K562 (cell line): ENCODE results near the gene UBE2QL1. TPM values are rescaled to one million over a fixed set of nuclear protein-coding genes. Genes with fewer than 3 reads are reported as not detected.
A peak's percentile ranks its signal among the peaks of the same experiment; 100 is the strongest.

Experiments
- ATAC-seq: fragments of 200-7000 bp; cut with Tn5 transposase; 3 replicates; pipeline ENCODE4 v1.9.1; 2020; ENCODE audit warnings: moderate library complexity
- BruUV-seq: library from RNA; stranded (reverse); fragments of 400-500 nt; replicated peaks from 2 replicates; lab custom pipeline; 2021; lab: Mats Ljungman, UMichigan
- CTCF ChIA-PET: fragments of 300-600 bp; formaldehyde crosslinking; extraction: SDS; loops from one replicate; lab custom pipeline; 2021; ENCODE audit warnings: low intra/inter-chr PET ratio; lab: Yijun Ruan, JAX
- POLR2A ChIA-PET: fragments of 300-600, 350-650 bp; sonication (Branson Sonifier 250); formaldehyde crosslinking; extraction: SDS; loops from one replicate; lab custom pipeline; 2021; ENCODE audit warnings: antibody characterized with exemption, inconsistent platforms; lab: Yijun Ruan, JAX
- DNase-seq, 4 experiments: peaks; one replicate each; pipeline versions ENCODE4 v3.0.0 to v3.0.0-alpha.2; 2011 to 2018; ENCODE audit warnings: low spot score in 3 of 4, mixed read lengths in 3 of 4; ENCODE audit errors: extremely low read depth in 1 of 4
- FAIRE-seq: peaks from 2 replicates; lab custom pipeline; 2011; peaks lifted over from hg19 to GRCh38; lab: Jason Lieb, UNC
- H2AFZ ChIP-seq: 2 replicates; pipeline ENCODE4 v1.6.0; 2011; ENCODE audit warnings: low read depth, low read length, control low read depth, inconsistent platforms
- H3K27ac ChIP-seq: fragments of 200-600 bp; 3 replicates; pipeline ENCODE4 v1.8.0; 2011; ENCODE audit warnings: low read depth, mild to moderate bottlenecking, control low read depth, inconsistent platforms, low read length, moderate library complexity, mixed read lengths; ENCODE audit errors: extremely low read depth
- H3K27me3 ChIP-seq, 2 experiments: fragments of 300-600 bp in 1 of 2; 2 replicates in 1 of 2; 3 replicates in 1 of 2; pipeline versions ENCODE4 v1.6.0 to v1.8.0; 2011; ENCODE audit warnings: inconsistent platforms in 2 of 2, low read length in 2 of 2, mild to moderate bottlenecking in 1 of 2, mixed read lengths in 1 of 2, moderate library complexity in 1 of 2; ENCODE audit not compliant: control insufficient read depth in 2 of 2, insufficient read depth in 2 of 2
- H3K36me3 ChIP-seq: fragments of 300-600 bp; 3 replicates; pipeline ENCODE4 v1.8.0; 2011; ENCODE audit warnings: mild to moderate bottlenecking, low read length, inconsistent platforms; ENCODE audit not compliant: control insufficient read depth, insufficient read depth
- H3K4me1 ChIP-seq, 2 experiments: fragments of 200-600 bp in 1 of 2; replicated peaks in 1 of 2; 2 replicates in 1 of 2; 3 replicates in 1 of 2; pipeline versions ENCODE4 v1.5.1 to v1.8.0; 2011; ENCODE audit warnings: inconsistent platforms in 2 of 2, low read length in 2 of 2, mild to moderate bottlenecking in 1 of 2, mixed read lengths in 1 of 2, moderate library complexity in 1 of 2; ENCODE audit not compliant: control insufficient read depth in 2 of 2, insufficient read depth in 2 of 2
- H3K4me2 ChIP-seq: 2 replicates; pipeline ENCODE4 v1.6.1; 2011; ENCODE audit warnings: low read length, control low read depth, inconsistent platforms, mixed read lengths; ENCODE audit not compliant: insufficient read depth
- H3K4me3 ChIP-seq: fragments of 200-600 bp; sonication (generic), shearing (Covaris generic); 2 replicates; pipeline ENCODE4 v1.5.1; 2016; ENCODE audit warnings: control low read depth, inconsistent platforms
- H3K79me2 ChIP-seq: fragments of 200-600 bp; 3 replicates; pipeline ENCODE4 v1.8.0; 2011; ENCODE audit warnings: low read length, inconsistent platforms; ENCODE audit not compliant: control insufficient read depth, insufficient read depth
- H3K9ac ChIP-seq, 2 experiments: 2 replicates each; pipeline versions ENCODE4 v1.6.0 to v1.6.1; 2011; ENCODE audit warnings: low read depth in 2 of 2, low read length in 2 of 2, control low read depth in 1 of 2, inconsistent platforms in 1 of 2, mild to moderate bottlenecking in 1 of 2, mixed read lengths in 1 of 2; ENCODE audit not compliant: insufficient read depth in 1 of 2
- H3K9me1 ChIP-seq: one replicate; pipeline ENCODE4 v1.6.0; 2011; ENCODE audit warnings: inconsistent platforms, mild to moderate bottlenecking, low read length, moderate library complexity; ENCODE audit not compliant: control insufficient read depth, insufficient read depth
- H3K9me3 ChIP-seq: replicated peaks from 2 replicates; pipeline ENCODE4 v1.5.1; 2011; ENCODE audit warnings: low read depth, low read length, inconsistent platforms; ENCODE audit not compliant: control insufficient read depth, insufficient read depth
- H4K20me1 ChIP-seq: replicated peaks from 2 replicates; pipeline ENCODE4 v1.6.1; 2011; ENCODE audit warnings: low read length, inconsistent platforms, mixed read lengths; ENCODE audit not compliant: control insufficient read depth, insufficient read depth
- CTBP1 ChIP-seq: fragments of 450-650 bp; IDR thresholded peaks from 2 replicates; pipeline ENCODE4 v1.6.1; 2016; ENCODE audit warnings: borderline replicate concordance
- GTF2A2 ChIP-seq: IDR thresholded peaks from 2 replicates; pipeline ENCODE4 v1.6.1; 2016; ENCODE audit warnings: mild to moderate bottlenecking, missing genetic modification characterization, missing compliant biosample characterization
- HDAC2 ChIP-seq: fragments of 450-650 bp; IDR thresholded peaks from 2 replicates; pipeline ENCODE4 v1.6.1; 2016; ENCODE audit warnings: mild to moderate bottlenecking
- KHSRP ChIP-seq: fragments of 450-650 bp; IDR thresholded peaks from 2 replicates; pipeline ENCODE4 v1.6.1; 2017
- MAFG ChIP-seq: fragments of 450-650 bp; conservative IDR thresholded peaks from 2 replicates; pipeline ENCODE4 v1.6.1; 2016; ENCODE audit warnings: missing genetic modification characterization, missing compliant biosample characterization
- MCM2 ChIP-seq: fragments of 450-650 bp; IDR thresholded peaks from 2 replicates; pipeline ENCODE4 v1.6.1; 2017; ENCODE audit warnings: low read depth, mild to moderate bottlenecking
- NR0B1 ChIP-seq: fragments of 450-650 bp; IDR thresholded peaks from one replicate; pipeline ENCODE4 v1.6.1; 2018; ENCODE audit warnings: mild to moderate bottlenecking, moderate library complexity; ENCODE audit not compliant: partially characterized antibody
- PHTF2 ChIP-seq: fragments of 250-450 bp; sonication (Bioruptor Pico); IDR thresholded peaks from 2 replicates; pipeline ENCODE4 v1.5.0; 2021; ENCODE audit warnings: mild to moderate bottlenecking
- RBM22 ChIP-seq: fragments of 200-400 bp; formaldehyde crosslinking; IDR thresholded peaks from 2 replicates; pipeline ENCODE4 v1.6.1; 2018; ENCODE audit warnings: low read length, low read depth; ENCODE audit not compliant: poor library complexity, severe bottlenecking
- TAF15 ChIP-seq: fragments of 200-400 bp; formaldehyde crosslinking; IDR thresholded peaks from 2 replicates; pipeline ENCODE4 v1.6.1; 2017; ENCODE audit warnings: mild to moderate bottlenecking, low read depth, low read length, moderate library complexity
- TAF9B ChIP-seq: fragments of 450-650 bp; IDR thresholded peaks from 2 replicates; pipeline ENCODE4 v1.6.1; 2018; ENCODE audit warnings: mild to moderate bottlenecking; ENCODE audit not compliant: partially characterized antibody
- ZFP30 ChIP-seq: fragments of 250-450 bp; sonication (Bioruptor Pico); IDR thresholded peaks from 2 replicates; pipeline ENCODE4 v1.8.0; 2022; ENCODE audit warnings: moderate library complexity, mild to moderate bottlenecking, inconsistent platforms, borderline replicate concordance
- ZNF23 ChIP-seq: fragments of 250-450 bp; sonication (Bioruptor Pico); IDR thresholded peaks from 2 replicates; pipeline ENCODE4 v1.4.0; 2020; ENCODE audit warnings: mild to moderate bottlenecking
- ZNF253 ChIP-seq: fragments of 250-450 bp; sonication (Bioruptor Pico); conservative IDR thresholded peaks from 2 replicates; pipeline ENCODE4 v1.6.1; 2021; ENCODE audit warnings: mild to moderate bottlenecking
- ZNF282 ChIP-seq: sonication (generic); formaldehyde crosslinking; IDR thresholded peaks from 2 replicates; pipeline ENCODE4 v1.8.1; 2023; ENCODE audit warnings: missing genetic modification reagents
- WGBS: fragments of 100-300 bp; shearing (Covaris generic); methylation state at CpG from one replicate; pipeline ENCODE4 v1.1.6; 2016; ENCODE audit warnings: low coverage, mixed read lengths; ENCODE audit not compliant: insufficient coverage; ENCODE audit errors: missing lambda C conversion rate; 5-methylcytosine and 5-hydroxymethylcytosine counted together
- in situ Hi-C: fragments of 300-500 bp; cut with MboI; formaldehyde crosslinking; loops from 4 replicates; pipeline ENCODE4 v1.15.0; 2018; ENCODE audit warnings: inconsistent platforms, mixed read lengths
- intact Hi-C: fragments of 100-400 bp; cut with micrococcal nuclease; formaldehyde crosslinking; loops from 2 replicates; pipeline ENCODE4 v1.14.2; 2022
- polyA plus RNA-seq, 8 experiments: library from polyadenylated mRNA; depleted of rRNA in 4 of 8; stranded (reverse) in 5 of 8; unstranded in 3 of 8; fragments of >200 nt; fragmentation: Nextera tagmentation in 2 of 8; fragmentation: Illumina TruSeq in 1 of 8; extraction: Ambion mirVana in 2 of 8; extraction: Trizol in 1 of 8; gene quantifications; 2 replicates each; pipeline versions ENCODE4 v1.2.1 to v1.2.3, GENCODE V29; 2011 to 2014; ENCODE audit warnings: inconsistent platforms in 1 of 8, missing spikeins in 1 of 8
- total RNA-seq, 7 experiments: library from RNA; depleted of rRNA in 6 of 7; stranded (reverse); fragments of >200 nt in 6 of 7; fragmentation: Illumina TruSeq in 2 of 7; extraction: Trizol in 2 of 7; gene quantifications; 2 replicates each; pipeline versions ENCODE4 v1.2.1 to v1.2.3, GENCODE V29; 2011 to 2021; ENCODE audit warnings: low replicate concordance in 1 of 7
- TF ChIP-seq, protein P1 (sequence below): sonication (generic); formaldehyde crosslinking; IDR thresholded peaks from 2 replicates; pipeline ENCODE4 v1.8.0; 2022; ENCODE audit warnings: missing genetic modification reagents, mild to moderate bottlenecking, moderate library complexity, borderline replicate concordance
- TF ChIP-seq, protein P2 (sequence below): fragments of 450-650 bp; formaldehyde crosslinking; IDR thresholded peaks from 2 replicates; pipeline ENCODE4 v1.4.0; 2022; ENCODE audit warnings: mild to moderate bottlenecking, moderate library complexity

UBE2QL1 gene
- total and polyA plus RNA-seq, 9 of the 15 experiments (the other 6 are each of a cell fraction or from before 2014, with no cell fraction given): not detected

DNA sequence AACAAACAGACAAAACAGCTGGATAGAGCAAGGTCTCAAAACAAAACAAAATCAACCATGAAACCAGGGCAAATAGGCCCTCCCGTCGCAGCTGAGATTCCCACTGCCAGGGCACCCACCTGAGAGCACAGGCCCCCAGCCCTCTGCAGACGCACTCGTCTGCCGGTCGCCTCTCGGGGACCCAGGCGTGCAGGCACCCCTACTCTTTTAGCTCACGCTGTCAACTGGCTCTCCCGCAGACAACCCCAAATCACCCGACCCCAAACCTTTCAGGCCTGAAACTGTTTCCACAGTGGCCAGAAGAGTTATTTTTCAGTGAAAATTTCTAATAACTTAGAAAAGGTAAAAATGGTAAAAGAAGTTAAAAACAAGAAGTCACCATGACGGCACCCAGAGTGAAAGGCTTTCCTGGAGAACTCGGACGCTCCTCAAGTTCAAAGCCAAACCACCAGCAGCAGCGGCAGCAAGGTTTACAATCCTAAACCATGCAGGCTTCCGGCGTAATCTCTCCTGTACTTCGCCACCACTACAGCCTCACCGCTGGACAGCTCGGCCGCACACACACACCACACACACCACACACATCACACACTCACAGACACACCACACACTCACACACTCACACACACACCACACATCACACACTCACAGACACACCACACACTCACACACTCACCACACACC, 1.9 kb upstream of the UBE2QL1 start:
- Histone ChIP-seq H3K36me3 (no peaks in the 10 kb centered on the region), H3K4me3 (no peak overlapping the region), H2AFZ (no peak overlapping the region), H3K9ac (no peak overlapping the region), H4K20me1 (no peaks in the 10 kb centered on the region), H3K9me3 (peaks cover 7% of the 10 kb centered on the region; the same call in 1 of the 2 replicates), H3K79me2 (no peaks in the 10 kb centered on the region), H3K4me2 (no peak overlapping the region), H3K27me3 (peaks cover 13 to 35% of the 10 kb centered on the region in 2 experiments), H3K4me1 (peaks cover 0 to 5% of the 10 kb centered on the region in 2 experiments; a peak in 1 of 5 replicates), H3K9me1 (no peaks in the 10 kb centered on the region), H3K27ac (no peak overlapping the region)
- peak; percentile 72 for ATAC-seq
- ChIA-PET CTCF (no interaction called here), POLR2A (no interaction called here)
- WGBS: 13% methylated on average over 20 of the region's 21 CpGs
- TF ChIP-seq PHTF2 (CRISPR knock-in tag) (no peak), ZNF253 (CRISPR knock-in tag) (no peak), HDAC2 (no peak), CTBP1 (no peak), ZNF282 (CRISPR knock-in tag) (no peak), RBM22 (no peak), KHSRP (no peak), NR0B1 (no peak), ZFP30 (CRISPR knock-in tag) (no peak), ZNF23 (CRISPR knock-in tag) (no peak), MAFG (tag) (no peak), MCM2 (no peak), GTF2A2 (tag) (no peak), TAF15 (no peak), TAF9B (no peak)
- TF ChIP-seq, protein P1, sequence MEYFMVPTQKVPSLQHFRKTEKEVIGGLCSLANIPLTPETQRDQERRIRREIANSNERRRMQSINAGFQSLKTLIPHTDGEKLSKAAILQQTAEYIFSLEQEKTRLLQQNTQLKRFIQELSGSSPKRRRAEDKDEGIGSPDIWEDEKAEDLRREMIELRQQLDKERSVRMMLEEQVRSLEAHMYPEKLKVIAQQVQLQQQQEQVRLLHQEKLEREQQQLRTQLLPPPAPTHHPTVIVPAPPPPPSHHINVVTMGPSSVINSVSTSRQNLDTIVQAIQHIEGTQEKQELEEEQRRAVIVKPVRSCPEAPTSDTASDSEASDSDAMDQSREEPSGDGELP (CRISPR knock-in tag): no peak
- TF ChIP-seq, protein P2, sequence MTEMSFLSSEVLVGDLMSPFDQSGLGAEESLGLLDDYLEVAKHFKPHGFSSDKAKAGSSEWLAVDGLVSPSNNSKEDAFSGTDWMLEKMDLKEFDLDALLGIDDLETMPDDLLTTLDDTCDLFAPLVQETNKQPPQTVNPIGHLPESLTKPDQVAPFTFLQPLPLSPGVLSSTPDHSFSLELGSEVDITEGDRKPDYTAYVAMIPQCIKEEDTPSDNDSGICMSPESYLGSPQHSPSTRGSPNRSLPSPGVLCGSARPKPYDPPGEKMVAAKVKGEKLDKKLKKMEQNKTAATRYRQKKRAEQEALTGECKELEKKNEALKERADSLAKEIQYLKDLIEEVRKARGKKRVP (CRISPR knock-in tag): no peak
- in situ Hi-C loops (no loop called here), intact Hi-C loops (no loop called here)
- no TSS peak for BruUV-seq
- DNase-seq: no peak
- no peak for FAIRE-seq
